K562 (cell line): ENCODE results near the gene DDX54. TPM values are rescaled to one million over a fixed set of nuclear protein-coding genes. Genes with fewer than 3 reads are reported as not detected.

ENCODE experiments used
- GABPA ChIP-seq: fragments of 200-800 bp; sonication (Bioruptor generic); conservative IDR thresholded peaks from 2 replicates; pipeline ENCODE4 v1.6.1; 2016; ENCODE audit warnings: low read depth, missing genetic modification characterization, missing compliant biosample characterization
- HEY1 ChIP-seq: fragments of 250-450 bp; sonication (Bioruptor Pico); IDR thresholded peaks from 2 replicates; pipeline ENCODE4 v1.5.0; 2020; ENCODE audit warnings: mild to moderate bottlenecking, moderate library complexity, borderline replicate concordance
- HMBOX1 ChIP-seq: sonication (generic); IDR thresholded peaks from 2 replicates; pipeline ENCODE4 v1.6.1; 2016
- KDM1A ChIP-seq, 2 experiments: fragments of 450-650 bp; IDR thresholded peaks; 2 replicates each; pipeline ENCODE4 v1.6.1; 2016; ENCODE audit warnings: mild to moderate bottlenecking in 2 of 2
- L3MBTL2 ChIP-seq: fragments of 450-650 bp; IDR thresholded peaks from 2 replicates; pipeline ENCODE4 v1.6.1; 2016; ENCODE audit warnings: mild to moderate bottlenecking, moderate library complexity
- MAX ChIP-seq: sonication (generic); formaldehyde crosslinking; IDR thresholded peaks from 2 replicates; pipeline ENCODE4 v1.9.0; 2022; ENCODE audit warnings: mild to moderate bottlenecking, missing genetic modification reagents
- MGA ChIP-seq: fragments of 450-650 bp; IDR thresholded peaks from 2 replicates; pipeline ENCODE4 v1.6.1; 2016; ENCODE audit warnings: mild to moderate bottlenecking, moderate library complexity
- PML ChIP-seq: IDR thresholded peaks from 2 replicates; pipeline ENCODE4 v1.6.1; 2012; ENCODE audit warnings: low read length, inconsistent platforms
- RAD51 ChIP-seq: fragments of 450-650 bp; IDR thresholded peaks from 2 replicates; pipeline ENCODE4 v1.7.1; 2016; ENCODE audit warnings: low read depth, mild to moderate bottlenecking, borderline replicate concordance
- TEAD4 ChIP-seq, 2 experiments: sonication (generic) in 1 of 2; formaldehyde crosslinking in 1 of 2; IDR thresholded peaks; 2 replicates each; pipeline versions ENCODE4 v1.6.1 to v1.8.0; 2012 to 2022; ENCODE audit warnings: borderline replicate concordance in 1 of 2, inconsistent platforms in 1 of 2, low read length in 1 of 2, mild to moderate bottlenecking in 1 of 2, missing genetic modification reagents in 1 of 2
- ZNF174 ChIP-seq: fragments of 250-450 bp; sonication (Bioruptor Pico); IDR thresholded peaks from 2 replicates; pipeline ENCODE4 v1.4.0; 2020; ENCODE audit warnings: mild to moderate bottlenecking
- polyA plus RNA-seq, 8 experiments: library from polyadenylated mRNA; depleted of rRNA in 4 of 8; stranded (reverse) in 5 of 8; unstranded in 3 of 8; fragments of >200 nt; fragmentation: Nextera tagmentation in 2 of 8; fragmentation: Illumina TruSeq in 1 of 8; extraction: Ambion mirVana in 2 of 8; extraction: Trizol in 1 of 8; gene quantifications; 2 replicates each; pipeline versions ENCODE4 v1.2.1 to v1.2.3, GENCODE V29; 2011 to 2014; ENCODE audit warnings: inconsistent platforms in 1 of 8, missing spikeins in 1 of 8
- total RNA-seq, 7 experiments: library from RNA; depleted of rRNA in 6 of 7; stranded (reverse); fragments of >200 nt in 6 of 7; fragmentation: Illumina TruSeq in 2 of 7; extraction: Trizol in 2 of 7; gene quantifications; 2 replicates each; pipeline versions ENCODE4 v1.2.1 to v1.2.3, GENCODE V29; 2011 to 2021; ENCODE audit warnings: low replicate concordance in 1 of 7
- TF ChIP-seq, protein P1 (sequence below): fragments of 450-650 bp; formaldehyde crosslinking; IDR thresholded peaks from 2 replicates; pipeline ENCODE4 v1.4.0; 2022; ENCODE audit warnings: missing genetic modification characterization

DDX54 gene
- total and polyA plus RNA-seq, 9 of the 15 experiments (the other 6 are each of a cell fraction or from before 2014, with no cell fraction given): 1.4 to 135 (median 51.4) TPM

DNA sequence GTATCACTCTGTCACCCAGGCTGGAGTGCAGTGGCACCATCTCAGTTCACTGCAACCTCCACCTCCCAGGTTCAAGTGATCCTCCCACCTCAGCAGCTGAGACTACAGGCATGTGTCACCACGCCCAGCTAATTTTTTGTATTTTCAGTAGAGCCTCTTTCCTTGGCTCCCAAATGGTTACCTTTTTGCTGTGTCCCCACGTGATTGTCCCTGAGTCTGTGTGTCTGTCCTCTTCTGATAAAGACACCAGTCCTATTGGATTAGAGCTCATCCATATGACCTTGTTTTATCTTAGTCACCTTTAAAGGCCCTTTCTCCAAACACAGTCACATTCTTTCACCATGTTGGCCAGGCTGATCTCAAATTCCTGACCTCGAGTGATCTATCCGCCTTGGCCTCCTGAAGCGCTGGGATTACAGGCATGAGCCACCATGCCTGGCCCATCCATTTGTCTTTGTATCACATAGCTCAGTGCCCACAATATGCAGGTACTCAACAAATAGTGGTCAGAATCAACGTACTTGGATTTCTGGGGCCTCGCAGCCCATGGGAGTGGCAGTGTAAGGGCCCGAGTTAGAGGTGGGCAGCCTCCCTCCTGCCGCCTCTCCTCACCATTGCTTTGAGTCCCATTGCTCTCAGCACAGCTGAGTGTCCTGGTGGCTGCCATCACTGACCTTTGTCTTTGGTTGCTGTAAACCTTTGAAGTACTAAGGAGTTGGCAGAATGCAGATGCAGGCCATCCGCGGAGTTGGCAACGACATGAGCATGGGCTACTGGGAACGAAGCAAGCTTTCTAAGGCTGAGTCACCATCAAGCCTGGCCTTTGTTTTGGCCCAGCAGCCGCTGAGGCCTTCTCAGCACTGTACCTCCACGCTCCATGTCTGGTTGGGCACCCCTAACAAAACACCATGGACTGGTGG lies 45.3 kb upstream of the DDX54 start (continued):
- TF ChIP-seq HEY1 (CRISPR knock-in tag) (no peak), MAX (peak; percentile 51; the same call in 1 of the 2 replicates), PML (0 out of 2 replicates have a peak, but pooled peaks have one; percentile 11), ZNF174 (CRISPR knock-in tag) (no peak), KDM1A (IDR thresholded peaks at IDR 0.05) (peak; percentile 58 to 66; a peak in 3 of 4 replicates), MGA (peak; percentile 69; the same call in 1 of the 2 replicates), TEAD4 (IDR thresholded peaks at IDR 0.05; ENCODE audit: low read length) (peak; percentile 76), TEAD4 (CRISPR knock-in tag; IDR thresholded peaks at IDR 0.05; ENCODE audit: borderline replicate concordance) (no peak), RAD51 (peak; percentile 69), HMBOX1 (0 out of 2 replicates have a peak, but pooled peaks have one; percentile 6), L3MBTL2 (peak; percentile 66), GABPA (0 out of 2 replicates have a peak, but pooled peaks have one; percentile 28)
- TF ChIP-seq, protein P1, sequence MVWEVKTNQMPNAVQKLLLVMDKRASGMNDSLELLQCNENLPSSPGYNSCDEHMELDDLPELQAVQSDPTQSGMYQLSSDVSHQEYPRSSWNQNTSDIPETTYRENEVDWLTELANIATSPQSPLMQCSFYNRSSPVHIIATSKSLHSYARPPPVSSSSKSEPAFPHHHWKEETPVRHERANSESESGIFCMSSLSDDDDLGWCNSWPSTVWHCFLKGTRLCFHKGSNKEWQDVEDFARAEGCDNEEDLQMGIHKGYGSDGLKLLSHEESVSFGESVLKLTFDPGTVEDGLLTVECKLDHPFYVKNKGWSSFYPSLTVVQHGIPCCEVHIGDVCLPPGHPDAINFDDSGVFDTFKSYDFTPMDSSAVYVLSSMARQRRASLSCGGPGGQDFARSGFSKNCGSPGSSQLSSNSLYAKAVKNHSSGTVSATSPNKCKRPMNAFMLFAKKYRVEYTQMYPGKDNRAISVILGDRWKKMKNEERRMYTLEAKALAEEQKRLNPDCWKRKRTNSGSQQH (CRISPR knock-in tag): no peak
